ENCODE data around the gene C20orf96. TPM values are rescaled to one million over a fixed set of nuclear protein-coding genes. Genes with fewer than 3 reads are reported as not detected.

Gene C20orf96
- total and polyA plus RNA-seq, 2 of the 4 experiments (the other 2 are of a cell fraction): 2.0 to 9.8 TPM

- in situ Hi-C loops (cut with MboI; ENCODE audit: low sequenced_read_pairs): no loop called here
- H3K9ac ChIP-seq (ENCODE audit: low read depth, low read length): no peak overlapping the region
- POLR2A ChIA-PET (ENCODE audit: unreplicated experiment): no interaction called here
Measured at GRCh38 chr20:252801-253200, 37.7 kb downstream of the C20orf96 start.

More at GRCh38 chr20:252801-253200, 37.7 kb downstream of the C20orf96 start:
- DNase-seq (no peak), ATAC-seq (ENCODE audit: low read depth) (no peak)
- Histone ChIP-seq H2BK15ac (ENCODE audit: low read depth, low read length) (no peak overlapping the region), H4K5ac (ENCODE audit: low read depth, low read length) (no peak overlapping the region), H3K9me1 (ENCODE audit: insufficient read depth, low read length) (no peaks in the 10 kb centered on the region), H2AK9ac (replicated peaks; ENCODE audit: low read depth, low read length, poor library complexity) (no peak overlapping the region), H3K4me2 (ENCODE audit: low read depth, low read length) (no peak overlapping the region), H3K23ac (ENCODE audit: low read depth, low read length) (no peak overlapping the region), H3K18ac (ENCODE audit: low read depth, low read length) (no peak overlapping the region), H3K27ac (ENCODE audit: insufficient read depth, low read length) (no peak overlapping the region), H3K14ac (replicated peaks; ENCODE audit: low read depth, low read length) (no peak overlapping the region), H2BK20ac (ENCODE audit: low read depth, low read length) (no peak overlapping the region), H3K9me3 (ENCODE audit: control insufficient read depth, insufficient read depth, low read length) (no peaks in the 10 kb centered on the region), H2AFZ (replicated peaks; ENCODE audit: low read length, poor library complexity) (no peak overlapping the region), H4K8ac (ENCODE audit: low read depth in 2 of 2, low read length in 2 of 2) (no peak overlapping the region), H3K27me3 (ENCODE audit: control insufficient read depth, insufficient read depth, low read length) (peaks cover 13% of the 10 kb centered on the region), H4K91ac (ENCODE audit: insufficient read depth, low read depth, low read length) (no peak overlapping the region), H3K4me1 (ENCODE audit: control insufficient read depth, insufficient read depth, low read length) (no peaks in the 10 kb centered on the region), H3K79me1 (ENCODE audit: low read depth in 1 of 2, low read length in 2 of 2) (no peaks in the 10 kb centered on the region), H2AK5ac (ENCODE audit: low read depth, low read length) (no peak overlapping the region), H2BK5ac (ENCODE audit: low read depth, low read length, poor library complexity, severe bottlenecking) (no peak overlapping the region), H4K20me1 (ENCODE audit: insufficient read depth, low read length) (no peaks in the 10 kb centered on the region), H3K4me3 (ENCODE audit: insufficient read depth, low read depth, low read length) (no peak overlapping the region), H2BK120ac (ENCODE audit: low read depth, low read length) (no peak overlapping the region), H3K56ac (ENCODE audit: extremely low read depth, insufficient read depth, low read length) (no peak overlapping the region), H3K4ac (ENCODE audit: low read depth, low read length) (no peak overlapping the region), H3K36me3 (ENCODE audit: control insufficient read depth, insufficient read depth, low read length) (no peaks in the 10 kb centered on the region)
- dilution Hi-C loops (cut with HindIII; ENCODE audit: low sequenced_read_pairs, unreplicated experiment) (no loop called here), intact Hi-C loops (cut with micrococcal nuclease) (no loop called here)
- TF ChIP-seq CHD1 (IDR thresholded peaks at IDR 0.05; ENCODE audit: low read depth, low read length) (no peak), POLR2A (IDR thresholded peaks at IDR 0.05; ENCODE audit: low read depth, low read length) (no peak), RCOR1 (IDR thresholded peaks at IDR 0.05; ENCODE audit: insufficient replicate concordance, low read length) (no peak), USF2 (IDR thresholded peaks at IDR 0.05; ENCODE audit: low read depth, low read length) (no peak), MXI1 (IDR thresholded peaks at IDR 0.05; ENCODE audit: borderline replicate concordance, low read depth, low read length) (no peak), NFE2L2 (IDR thresholded peaks at IDR 0.05; ENCODE audit: low read depth, low read length) (no peak), MAFK (IDR thresholded peaks at IDR 0.05; ENCODE audit: low read depth, low read length) (no peak), FOS (IDR thresholded peaks at IDR 0.05; ENCODE audit: low read depth, low read length) (no peak), SMC3 (IDR thresholded peaks at IDR 0.05; ENCODE audit: low read depth, low read length) (no peak), CEBPB (IDR thresholded peaks at IDR 0.05; ENCODE audit: low read depth, low read length) (no peak), RAD21 (IDR thresholded peaks at IDR 0.05; ENCODE audit: low read length) (no peak), RFX5 (IDR thresholded peaks at IDR 0.05; ENCODE audit: low read depth, low read length) (no peak)
- BruUV-seq (replicated peaks): no TSS peak
- no CpG with 5 or more reads among the region's 2 CpGs for WGBS, 2 experiments (ENCODE audit: extremely low coverage in 2 of 2, insufficient read length in 1 of 2)
- CTCF ChIA-PET: no interaction called here
